ENCODE measurements around the gene VARS2.

VARS2 gene

DNA sequence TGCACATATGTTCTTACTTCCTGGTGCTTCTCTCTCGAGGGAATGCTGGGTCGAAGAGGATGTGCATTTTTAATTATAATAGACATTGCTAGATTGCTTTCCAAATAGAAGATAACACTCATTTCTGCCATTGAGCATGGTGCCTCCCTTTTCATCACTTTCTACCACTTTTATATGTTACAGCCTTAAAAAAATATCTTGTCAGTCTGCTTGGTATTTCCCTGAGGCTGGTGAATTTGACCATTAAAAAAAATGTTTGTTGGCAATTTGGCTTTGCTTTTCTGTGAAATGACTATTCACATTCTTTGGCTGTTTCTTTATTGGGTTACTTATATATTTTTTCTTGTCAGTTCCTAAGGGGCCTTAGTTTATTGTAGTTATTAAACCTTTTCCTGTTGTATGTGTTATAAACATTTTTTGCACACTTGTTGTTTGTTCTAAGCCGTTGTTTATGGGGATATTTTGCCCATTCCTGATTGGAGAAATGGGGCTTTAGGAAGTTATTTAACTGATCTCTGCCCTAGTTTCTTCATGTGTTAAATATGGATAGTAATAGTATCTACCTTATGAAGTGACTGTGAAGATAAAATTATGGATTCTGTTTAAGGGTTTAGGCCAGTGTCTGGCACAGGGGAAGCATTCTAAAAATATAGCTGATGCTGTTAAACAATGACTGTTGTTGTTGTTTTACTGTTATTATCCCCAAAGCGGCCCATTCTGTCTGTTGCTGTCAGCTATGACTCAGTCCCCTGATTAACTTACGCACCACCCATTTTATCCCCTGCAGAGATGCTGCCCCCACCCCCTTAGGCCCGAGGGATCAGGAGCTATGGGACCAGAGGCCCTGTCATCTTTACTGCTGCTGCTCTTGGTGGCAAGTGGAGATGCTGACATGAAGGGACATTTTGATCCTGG lies 25.9 kb upstream of the VARS2 start:
- TF ChIP-seq, protein P1, sequence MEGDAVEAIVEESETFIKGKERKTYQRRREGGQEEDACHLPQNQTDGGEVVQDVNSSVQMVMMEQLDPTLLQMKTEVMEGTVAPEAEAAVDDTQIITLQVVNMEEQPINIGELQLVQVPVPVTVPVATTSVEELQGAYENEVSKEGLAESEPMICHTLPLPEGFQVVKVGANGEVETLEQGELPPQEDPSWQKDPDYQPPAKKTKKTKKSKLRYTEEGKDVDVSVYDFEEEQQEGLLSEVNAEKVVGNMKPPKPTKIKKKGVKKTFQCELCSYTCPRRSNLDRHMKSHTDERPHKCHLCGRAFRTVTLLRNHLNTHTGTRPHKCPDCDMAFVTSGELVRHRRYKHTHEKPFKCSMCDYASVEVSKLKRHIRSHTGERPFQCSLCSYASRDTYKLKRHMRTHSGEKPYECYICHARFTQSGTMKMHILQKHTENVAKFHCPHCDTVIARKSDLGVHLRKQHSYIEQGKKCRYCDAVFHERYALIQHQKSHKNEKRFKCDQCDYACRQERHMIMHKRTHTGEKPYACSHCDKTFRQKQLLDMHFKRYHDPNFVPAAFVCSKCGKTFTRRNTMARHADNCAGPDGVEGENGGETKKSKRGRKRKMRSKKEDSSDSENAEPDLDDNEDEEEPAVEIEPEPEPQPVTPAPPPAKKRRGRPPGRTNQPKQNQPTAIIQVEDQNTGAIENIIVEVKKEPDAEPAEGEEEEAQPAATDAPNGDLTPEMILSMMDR (conservative IDR thresholded peaks at IDR 0.05), result no peak
- peak overlapping the region; percentile 14; the same call in 1 of the 2 replicates for H3K27ac ChIP-seq

DNA sequence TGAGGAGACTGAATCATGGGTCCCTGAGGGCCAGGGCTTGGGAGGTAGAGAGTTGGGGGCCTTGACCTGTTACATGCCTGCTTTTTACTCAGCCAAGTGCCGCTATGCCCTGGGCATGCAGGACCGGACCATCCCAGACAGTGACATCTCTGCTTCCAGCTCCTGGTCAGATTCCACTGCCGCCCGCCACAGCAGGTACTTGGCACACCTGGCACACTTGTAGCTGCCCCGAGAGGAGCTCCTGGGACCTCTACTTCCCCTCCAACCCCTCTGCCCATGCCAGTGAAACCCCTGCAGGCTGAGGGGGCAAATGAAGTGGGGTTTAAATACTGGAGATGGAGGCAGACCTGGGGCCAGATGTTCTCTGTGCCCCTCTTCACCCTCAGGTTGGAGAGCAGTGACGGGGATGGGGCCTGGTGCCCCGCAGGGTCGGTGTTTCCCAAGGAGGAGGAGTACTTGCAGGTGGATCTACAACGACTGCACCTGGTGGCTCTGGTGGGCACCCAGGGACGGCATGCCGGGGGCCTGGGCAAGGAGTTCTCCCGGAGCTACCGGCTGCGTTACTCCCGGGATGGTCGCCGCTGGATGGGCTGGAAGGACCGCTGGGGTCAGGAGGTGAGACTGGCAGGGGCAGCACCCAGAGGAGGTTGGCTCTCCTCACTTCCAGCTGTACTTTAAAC lies 25.1 kb upstream of the VARS2 start:
- TF ChIP-seq, protein P1 (conservative IDR thresholded peaks at IDR 0.05), result no peak

DNA sequence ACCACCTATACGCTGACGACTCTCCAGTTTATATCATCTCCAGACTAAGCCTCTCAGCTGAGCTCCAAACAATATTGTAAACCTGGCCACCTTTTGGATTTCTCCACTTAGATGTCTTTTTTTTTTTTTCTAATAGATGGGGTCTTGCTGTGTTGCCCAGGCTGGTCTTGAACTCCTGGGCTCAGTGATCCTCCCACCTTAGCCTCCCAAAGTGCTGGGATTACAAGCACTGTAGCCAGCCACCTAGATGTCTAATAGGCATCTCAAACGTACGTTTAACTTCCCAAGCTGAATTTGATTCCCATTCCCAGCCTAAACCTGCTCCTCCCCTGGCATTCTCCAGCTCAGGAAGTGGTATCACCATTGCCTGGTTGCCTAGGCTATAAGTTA lies 24.5 kb upstream of the VARS2 start:
- no peak overlapping the region for H3K27ac ChIP-seq

More for the DNA sequence above, 25.1 kb upstream of the VARS2 start:
- H3K27ac ChIP-seq, result no peak overlapping the region

DNA sequence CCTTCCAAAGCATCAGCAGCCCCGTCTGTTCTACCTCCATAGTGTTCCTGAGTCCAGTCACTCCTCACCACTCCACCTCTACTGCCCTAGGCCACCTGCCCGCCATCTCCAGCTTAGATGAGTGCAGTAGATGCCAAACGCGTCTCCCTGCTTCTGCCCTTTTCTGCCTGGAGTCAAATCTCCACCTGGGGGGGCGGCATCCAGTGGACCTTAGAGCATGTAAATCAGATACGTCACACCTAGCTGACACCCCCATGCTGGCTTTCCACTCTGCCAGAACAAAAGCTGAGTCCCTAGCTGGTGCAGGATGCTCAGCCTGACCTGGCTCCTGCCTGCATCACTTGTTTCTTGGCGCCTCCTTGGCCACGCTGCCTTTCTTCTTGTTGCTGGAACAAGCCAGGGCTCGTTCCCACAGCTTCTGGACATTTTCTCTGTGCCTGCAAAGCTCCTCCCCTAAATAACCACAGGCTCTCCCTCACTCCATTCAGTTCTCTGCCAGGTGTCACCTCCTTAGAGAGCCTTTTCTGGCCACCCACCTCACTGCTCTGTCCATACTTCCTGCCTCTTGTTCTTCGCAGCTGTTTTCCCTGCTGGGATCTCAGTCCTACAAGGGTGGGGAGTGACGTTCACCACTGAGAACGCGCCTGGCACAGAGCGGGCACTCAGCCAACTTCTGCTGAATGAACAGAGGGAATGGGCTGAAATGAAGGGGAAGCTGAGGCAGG lies 24.0 kb upstream of the VARS2 start:
- no peak overlapping the region for H3K27ac ChIP-seq
- TF ChIP-seq, protein P1 (conservative IDR thresholded peaks at IDR 0.05), result no peak

More for the DNA sequence above, 24.5 kb upstream of the VARS2 start:
- TF ChIP-seq, protein P1 (conservative IDR thresholded peaks at IDR 0.05), result no peak

DNA sequence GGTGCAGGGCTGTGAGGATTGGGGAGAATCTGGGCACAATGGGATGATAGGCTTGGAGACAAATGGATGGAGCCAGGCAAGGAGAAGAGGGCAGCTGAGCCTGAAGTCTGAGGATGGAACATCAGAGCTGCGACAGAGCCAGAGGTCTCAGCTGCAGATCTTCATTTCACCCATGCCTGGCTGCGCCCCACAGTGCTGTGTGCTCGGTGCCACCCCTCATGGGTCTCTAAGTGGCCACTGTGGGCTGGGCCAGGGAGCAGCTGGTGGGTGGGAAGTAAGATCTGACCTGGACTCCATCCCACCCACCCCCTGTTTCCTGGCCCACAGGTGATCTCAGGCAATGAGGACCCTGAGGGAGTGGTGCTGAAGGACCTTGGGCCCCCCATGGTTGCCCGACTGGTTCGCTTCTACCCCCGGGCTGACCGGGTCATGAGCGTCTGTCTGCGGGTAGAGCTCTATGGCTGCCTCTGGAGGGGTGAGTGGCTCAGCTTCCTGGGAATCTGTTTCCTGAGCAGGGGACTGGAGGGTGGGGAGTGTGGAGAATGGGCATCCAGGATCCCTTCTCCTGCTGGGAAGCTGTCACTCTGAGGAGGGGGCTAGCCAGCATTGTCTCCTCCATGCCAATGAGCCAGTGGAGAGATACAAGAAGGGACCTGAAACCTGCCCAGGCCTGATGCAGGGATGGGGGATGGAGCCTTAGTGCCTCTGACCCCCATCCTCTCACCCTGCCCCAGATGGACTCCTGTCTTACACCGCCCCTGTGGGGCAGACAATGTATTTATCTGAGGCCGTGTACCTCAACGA lies 23.2 kb upstream of the VARS2 start:
- TF ChIP-seq, protein P1 (conservative IDR thresholded peaks at IDR 0.05), result no peak
- no peak overlapping the region for H3K27ac ChIP-seq

DNA sequence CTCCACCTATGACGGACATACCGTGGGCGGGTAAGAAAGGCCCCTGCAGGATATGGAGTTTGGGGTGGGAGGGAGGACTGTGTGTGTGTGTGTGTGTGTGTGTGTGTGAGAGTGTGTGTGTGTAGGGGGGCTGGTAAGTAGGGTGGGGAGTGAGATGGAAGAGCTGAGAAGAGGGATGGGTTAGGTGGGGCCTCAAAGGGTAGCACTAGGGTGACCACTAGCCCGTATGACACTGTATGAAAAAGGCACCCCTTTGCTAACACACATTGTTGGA lies 22.7 kb upstream of the VARS2 start:
- TF ChIP-seq, protein P1 (conservative IDR thresholded peaks at IDR 0.05), result no peak
- H3K27ac ChIP-seq, result no peak overlapping the region
